Brain microvascular endothelial cell (primary cell): ENCODE data around the gene DLGAP4.

Experiments used
- DNase-seq: peaks from one replicate; pipeline ENCODE4 v3.0.0-alpha.2; 2020
- H3K27ac ChIP-seq: fragments of 250-450 bp; sonication (Bioruptor Pico); 2 replicates; pipeline ENCODE4 v1.5.1; 2020; ENCODE audit warnings: mild to moderate bottlenecking, moderate library complexity
- H3K27me3 ChIP-seq: fragments of 250-450 bp; sonication (Bioruptor Pico); replicated peaks from 2 replicates; pipeline ENCODE4 v1.5.1; 2020; ENCODE audit warnings: mild to moderate bottlenecking
- H3K36me3 ChIP-seq: fragments of 250-450 bp; sonication (Bioruptor Pico); replicated peaks from 2 replicates; pipeline ENCODE4 v1.5.1; 2020; ENCODE audit warnings: mild to moderate bottlenecking
- H3K4me3 ChIP-seq: 2 replicates; pipeline ENCODE4 v1.5.1; 2011; ENCODE audit warnings: low read depth, mild to moderate bottlenecking, control low read depth, low read length, moderate library complexity
- in situ Hi-C: cut with HindIII; loops from 2 replicates; pipeline ENCODE4 v1.10.0; 2017; ENCODE audit warnings: low sequenced_read_pairs, low pct_ligation_motif_present
- TF ChIP-seq, protein P1 (sequence below): IDR thresholded peaks from 2 replicates; pipeline ENCODE4 v1.5.1; 2011; ENCODE audit warnings: low read depth, mild to moderate bottlenecking, moderate library complexity, low read length, control low read depth, inconsistent platforms; ENCODE audit errors: missing control alignments

Gene DLGAP4

DNA sequence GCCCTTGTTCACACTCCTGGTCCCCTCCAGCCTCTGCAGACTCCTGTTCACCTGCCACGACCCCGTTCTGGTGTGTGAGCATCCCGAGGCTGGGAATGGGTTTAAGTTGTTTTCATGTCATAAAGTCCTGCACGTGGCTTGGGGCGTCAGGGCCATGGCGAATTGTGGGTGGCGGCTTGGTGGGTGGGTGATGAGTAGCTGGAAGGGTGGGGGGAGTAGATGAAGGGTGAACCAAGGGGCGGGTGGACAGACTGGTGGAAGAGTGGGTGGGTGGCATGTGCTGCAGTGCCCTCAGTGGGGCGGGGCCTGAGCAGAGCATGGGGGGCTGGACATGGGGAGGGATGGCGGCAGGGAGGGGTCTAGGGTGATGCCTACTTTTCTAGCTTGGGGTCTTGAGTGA is 54.3 kb downstream of the DLGAP4 start:
- Histone ChIP-seq H3K4me3 (no peak overlapping the region), H3K27ac (no peak overlapping the region), H3K36me3 (no peaks in the 10 kb centered on the region), H3K27me3 (no peaks in the 10 kb centered on the region)
- TF ChIP-seq, protein P1, sequence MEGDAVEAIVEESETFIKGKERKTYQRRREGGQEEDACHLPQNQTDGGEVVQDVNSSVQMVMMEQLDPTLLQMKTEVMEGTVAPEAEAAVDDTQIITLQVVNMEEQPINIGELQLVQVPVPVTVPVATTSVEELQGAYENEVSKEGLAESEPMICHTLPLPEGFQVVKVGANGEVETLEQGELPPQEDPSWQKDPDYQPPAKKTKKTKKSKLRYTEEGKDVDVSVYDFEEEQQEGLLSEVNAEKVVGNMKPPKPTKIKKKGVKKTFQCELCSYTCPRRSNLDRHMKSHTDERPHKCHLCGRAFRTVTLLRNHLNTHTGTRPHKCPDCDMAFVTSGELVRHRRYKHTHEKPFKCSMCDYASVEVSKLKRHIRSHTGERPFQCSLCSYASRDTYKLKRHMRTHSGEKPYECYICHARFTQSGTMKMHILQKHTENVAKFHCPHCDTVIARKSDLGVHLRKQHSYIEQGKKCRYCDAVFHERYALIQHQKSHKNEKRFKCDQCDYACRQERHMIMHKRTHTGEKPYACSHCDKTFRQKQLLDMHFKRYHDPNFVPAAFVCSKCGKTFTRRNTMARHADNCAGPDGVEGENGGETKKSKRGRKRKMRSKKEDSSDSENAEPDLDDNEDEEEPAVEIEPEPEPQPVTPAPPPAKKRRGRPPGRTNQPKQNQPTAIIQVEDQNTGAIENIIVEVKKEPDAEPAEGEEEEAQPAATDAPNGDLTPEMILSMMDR: no peak
- no peak for DNase-seq
- in situ Hi-C loops: no loop called here

DNA sequence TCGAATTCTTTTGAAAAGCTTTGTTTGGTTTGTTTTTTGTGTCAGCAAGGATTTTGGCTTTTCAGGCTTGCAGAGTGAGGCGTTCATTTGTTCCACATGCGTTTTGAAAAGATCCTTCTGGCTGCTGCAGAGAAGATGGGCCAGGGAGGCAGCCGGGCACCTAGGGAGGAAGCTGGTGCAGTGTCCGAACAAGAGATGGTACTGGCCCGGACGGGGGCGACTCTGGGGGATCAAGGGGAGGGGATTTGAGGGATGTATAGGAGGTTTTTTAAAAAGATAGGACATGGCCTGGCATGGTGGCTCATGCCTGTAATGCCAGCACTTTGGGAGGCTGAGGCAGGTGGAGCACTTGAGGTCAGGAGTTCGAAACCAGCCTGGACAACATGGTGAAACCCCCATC is 55.3 kb downstream of the DLGAP4 start:
- TF ChIP-seq, protein P1: no peak
- in situ Hi-C loops: no loop called here
- Histone ChIP-seq H3K27me3 (peaks cover 1% of the 10 kb centered on the region), H3K4me3 (no peak overlapping the region), H3K36me3 (no peaks in the 10 kb centered on the region), H3K27ac (no peak overlapping the region)
- no peak for DNase-seq

DNA sequence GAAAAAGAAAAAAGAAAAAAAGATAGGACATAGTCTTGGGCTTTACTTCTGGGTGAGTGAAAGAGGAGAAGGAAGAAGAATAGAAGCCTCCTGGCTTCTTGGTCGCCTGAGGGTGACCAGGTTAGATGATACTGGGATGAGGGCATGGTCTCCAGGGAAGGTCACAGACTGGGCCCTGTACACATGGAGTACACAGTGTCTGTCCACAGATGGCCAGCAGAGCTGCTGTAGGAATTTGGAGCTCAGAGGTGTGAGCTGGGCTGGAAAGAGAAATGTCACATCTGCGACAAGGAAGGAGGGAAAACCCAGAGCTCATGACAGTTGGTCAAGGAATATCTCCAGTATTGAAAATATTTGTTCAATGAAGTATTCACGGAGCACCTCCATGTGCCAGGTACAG is 56.1 kb downstream of the DLGAP4 start:
- no peak for DNase-seq
- no peak overlapping the region for H3K4me3 ChIP-seq
- H3K36me3 ChIP-seq: no peaks in the 10 kb centered on the region
- TF ChIP-seq, protein P1: no peak
- in situ Hi-C loops: no loop called here
- peaks cover 2% of the 10 kb centered on the region for H3K27me3 ChIP-seq
- H3K27ac ChIP-seq: no peak overlapping the region

DNA sequence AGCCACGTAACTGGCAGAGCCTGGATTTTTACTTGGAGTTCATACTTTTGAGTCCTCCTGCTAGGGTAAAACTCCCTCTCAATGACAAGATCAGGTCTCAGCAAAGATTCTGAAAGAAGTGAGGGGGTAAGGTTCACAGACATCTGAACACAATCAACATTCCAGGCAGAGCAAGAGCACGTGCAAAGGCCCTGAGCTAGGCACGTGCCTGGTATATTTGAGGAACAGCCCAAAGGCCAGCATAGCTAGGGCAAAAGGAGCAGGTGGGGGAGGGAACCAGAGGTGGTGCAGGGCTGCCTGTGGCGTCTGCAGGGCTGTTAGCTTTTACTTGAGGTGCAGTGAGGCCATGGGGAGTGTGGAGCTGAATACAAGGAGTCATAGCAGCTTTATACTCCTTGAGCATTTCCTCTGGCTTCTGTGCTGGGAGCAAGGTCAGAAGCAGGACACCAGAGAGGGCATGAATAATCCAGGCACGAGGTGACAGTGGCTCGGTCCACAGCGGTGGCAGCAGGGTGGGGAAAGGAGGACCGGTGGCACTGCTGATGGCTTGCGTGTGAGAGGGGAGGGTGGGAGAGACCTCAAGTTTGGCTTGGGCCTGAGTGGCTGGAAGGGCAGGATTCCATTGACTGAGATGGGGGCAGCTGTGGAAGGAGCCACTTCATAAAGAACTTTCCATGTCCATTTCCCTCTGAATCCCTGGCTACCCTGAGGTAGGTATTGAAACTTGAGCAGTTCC is 57.0 kb downstream of the DLGAP4 start:
- Histone ChIP-seq H3K27ac (no peak overlapping the region), H3K36me3 (no peaks in the 10 kb centered on the region), H3K27me3 (peaks cover 2% of the 10 kb centered on the region), H3K4me3 (no peak overlapping the region)
- TF ChIP-seq, protein P1: no peak
- DNase-seq: no peak
- in situ Hi-C loops: no loop called here

DNA sequence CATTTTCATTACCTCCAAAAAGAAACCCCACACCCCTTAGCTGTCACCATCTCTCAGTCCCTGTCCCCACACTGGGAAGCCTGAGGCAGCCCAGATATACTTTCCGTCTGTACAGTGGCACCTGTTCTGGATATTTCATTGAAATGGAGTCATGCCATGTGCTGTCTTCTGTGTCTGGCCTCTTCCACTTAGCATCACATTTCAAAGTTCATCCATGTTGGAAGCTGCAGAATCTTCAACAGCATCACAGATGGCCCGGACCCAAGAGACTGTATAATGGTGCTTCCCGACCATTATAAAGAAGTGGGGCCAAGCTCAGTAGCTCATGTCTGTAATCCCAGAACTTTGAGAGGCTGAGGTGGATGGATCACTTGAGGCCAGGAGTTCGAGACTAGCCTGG is 58.4 kb downstream of the DLGAP4 start:
- Histone ChIP-seq H3K4me3 (no peak overlapping the region), H3K27ac (no peak overlapping the region), H3K27me3 (peaks cover 2% of the 10 kb centered on the region), H3K36me3 (no peaks in the 10 kb centered on the region)
- TF ChIP-seq, protein P1: no peak
- in situ Hi-C loops: no loop called here
- DNase-seq: no peak
